ENCODE data around the gene FAM241A.

The FAM241A gene

GRCh38 chr4:112182604-112183003 is 37.4 kb downstream of the FAM241A start:
- Mint-ChIP-seq H3K36me3 (ENCODE audit: low read depth) (no peaks in the 10 kb centered on the region), H3K4me1 (no peaks in the 10 kb centered on the region), H3K4me3 (no peak overlapping the region), H3K27me3 (ENCODE audit: low read depth, poor library complexity) (no peaks in the 10 kb centered on the region), H3K9me3 (no peaks in the 10 kb centered on the region), H3K27ac (no peak overlapping the region)
- no peak for DNase-seq
- no peak for TF ChIP-seq CTCF (IDR thresholded peaks at IDR 0.05)

- DNase-seq, result no peak
- Mint-ChIP-seq H3K27ac (no peak overlapping the region), H3K9me3 (no peaks in the 10 kb centered on the region), H3K4me1 (no peaks in the 10 kb centered on the region), H3K27me3 (ENCODE audit: low read depth, poor library complexity) (no peaks in the 10 kb centered on the region), H3K36me3 (ENCODE audit: low read depth) (no peaks in the 10 kb centered on the region), H3K4me3 (no peak overlapping the region)
- no peak for TF ChIP-seq CTCF (IDR thresholded peaks at IDR 0.05)
These were observed 38.0 kb downstream of the FAM241A start for GRCh38 chr4:112183252-112183651.

- no peak overlapping the region for H3K27ac Mint-ChIP-seq
- H3K36me3 Mint-ChIP-seq (ENCODE audit: low read depth), result no peaks in the 10 kb centered on the region
- H3K4me3 Mint-ChIP-seq, result no peak overlapping the region
- DNase-seq, result no peak
- H3K9me3 Mint-ChIP-seq, result no peaks in the 10 kb centered on the region
- H3K27me3 Mint-ChIP-seq (ENCODE audit: low read depth, poor library complexity), result no peaks in the 10 kb centered on the region
- no peak for TF ChIP-seq CTCF (IDR thresholded peaks at IDR 0.05)
- H3K4me1 Mint-ChIP-seq, result no peaks in the 10 kb centered on the region
These were observed 39.2 kb downstream of the FAM241A start for GRCh38 chr4:112184438-112184837.

- no peaks in the 10 kb centered on the region for H3K27me3 Mint-ChIP-seq (ENCODE audit: low read depth, poor library complexity)
- DNase-seq, result no peak
- no peaks in the 10 kb centered on the region for H3K4me1 Mint-ChIP-seq
These were observed 40.1 kb downstream of the FAM241A start for GRCh38 chr4:112185334-112185733.

GRCh38 chr4:112185740-112186670 is 40.8 kb downstream of the FAM241A start:
- TF ChIP-seq CTCF (IDR thresholded peaks at IDR 0.05), result no peak
- peaks cover 4% of the 10 kb centered on the region for H3K27me3 Mint-ChIP-seq (ENCODE audit: low read depth, poor library complexity)
- peak overlapping the region; percentile 36 for H3K27ac Mint-ChIP-seq
- H3K9me3 Mint-ChIP-seq, result no peaks in the 10 kb centered on the region
- H3K4me3 Mint-ChIP-seq, result no peak overlapping the region
- no peak for DNase-seq
- H3K4me1 Mint-ChIP-seq, result no peaks in the 10 kb centered on the region
- H3K36me3 Mint-ChIP-seq (ENCODE audit: low read depth), result no peaks in the 10 kb centered on the region

More at GRCh38 chr4:112185334-112185733, 40.1 kb downstream of the FAM241A start:
- no peak overlapping the region for H3K4me3 Mint-ChIP-seq
- no peaks in the 10 kb centered on the region for H3K9me3 Mint-ChIP-seq
- no peaks in the 10 kb centered on the region for H3K36me3 Mint-ChIP-seq (ENCODE audit: low read depth)
- no peak for TF ChIP-seq CTCF (IDR thresholded peaks at IDR 0.05)
- H3K27ac Mint-ChIP-seq, result no peak overlapping the region

- no peak overlapping the region for H3K27ac Mint-ChIP-seq
- no peaks in the 10 kb centered on the region for H3K4me1 Mint-ChIP-seq
- DNase-seq, result no peak
- no peaks in the 10 kb centered on the region for H3K9me3 Mint-ChIP-seq
- no peak overlapping the region for H3K4me3 Mint-ChIP-seq
- peaks cover 4% of the 10 kb centered on the region for H3K27me3 Mint-ChIP-seq (ENCODE audit: low read depth, poor library complexity)
- TF ChIP-seq CTCF (IDR thresholded peaks at IDR 0.05), result no peak
- no peaks in the 10 kb centered on the region for H3K36me3 Mint-ChIP-seq (ENCODE audit: low read depth)
These were observed 44.5 kb downstream of the FAM241A start for GRCh38 chr4:112189754-112190153.
